CD4-positive, CD25-positive, alpha-beta regulatory T cell (primary cell): ENCODE measurements around the gene CHRD. TPM values are rescaled to one million over a fixed set of nuclear protein-coding genes. Genes with fewer than 3 reads are reported as not detected.

Experiments used
- ATAC-seq, 2 donors: fragments of 150-1000 bp; cut with Tn5 transposase; one replicate each; pipeline ENCODE4 v1.10.0; 2021; ENCODE audit warnings: low read depth in 2 of 2, moderate number of reproducible peaks in 2 of 2, moderate library complexity in 1 of 2
- DNase-seq, 3 donors: peaks; one replicate each; pipeline versions ENCODE4 v3.0.0 to v3.0.0-alpha.2; 2012 to 2022; ENCODE audit warnings: mixed read lengths in 1 of 3
- H3K27ac ChIP-seq: one replicate; pipeline ENCODE4 v1.7.0; 2013; ENCODE audit warnings: mild to moderate bottlenecking, low read length; ENCODE audit not compliant: insufficient read depth, poor library complexity, severe bottlenecking
- H3K27me3 ChIP-seq: one replicate; pipeline ENCODE4 v1.7.0; 2013; ENCODE audit warnings: low read length; ENCODE audit not compliant: control insufficient read depth, insufficient read depth
- H3K36me3 ChIP-seq: one replicate; pipeline ENCODE4 v1.7.0; 2013; ENCODE audit warnings: mild to moderate bottlenecking, low read length, moderate library complexity; ENCODE audit not compliant: control insufficient read depth, insufficient read depth
- H3K4me1 ChIP-seq: 2 replicates; pipeline ENCODE4 v1.7.0; 2013; ENCODE audit warnings: mild to moderate bottlenecking, low read length; ENCODE audit not compliant: insufficient read depth, control insufficient read depth, poor library complexity, severe bottlenecking
- H3K4me3 ChIP-seq: one replicate; pipeline ENCODE4 v1.7.0; 2013; ENCODE audit warnings: low read depth, mild to moderate bottlenecking, low read length, moderate library complexity
- H3K9me3 ChIP-seq, 2 experiments: 1 replicate in 1 of 2; 2 replicates in 1 of 2; pipeline ENCODE4 v1.7.0; 2013; ENCODE audit warnings: low read length in 2 of 2, mild to moderate bottlenecking in 1 of 2, moderate library complexity in 1 of 2; ENCODE audit not compliant: control insufficient read depth in 2 of 2
- H3K27ac Mint-ChIP-seq, 3 donors: one replicate each; pipeline ENCODE4 v1.8.0; 2020 to 2022; ENCODE audit warnings: mild to moderate bottlenecking in 3 of 3, mixed read lengths in 3 of 3, moderate library complexity in 2 of 3
- H3K27me3 Mint-ChIP-seq: one replicate; pipeline ENCODE4 v1.8.0; 2022; ENCODE audit warnings: mild to moderate bottlenecking, mixed read lengths
- H3K36me3 Mint-ChIP-seq: one replicate; pipeline ENCODE4 v1.8.0; 2020; ENCODE audit warnings: mixed read lengths
- H3K4me1 Mint-ChIP-seq, 4 donors: one replicate each; pipeline ENCODE4 v1.8.0; 2020 to 2022; ENCODE audit warnings: mixed read lengths in 4 of 4, mild to moderate bottlenecking in 1 of 4
- H3K4me3 Mint-ChIP-seq, 4 donors: one replicate each; pipeline ENCODE4 v1.8.0; 2020 to 2022; ENCODE audit warnings: mild to moderate bottlenecking in 4 of 4, mixed read lengths in 4 of 4, moderate library complexity in 3 of 4
- H3K9me3 Mint-ChIP-seq, 7 donors: one replicate each; pipeline ENCODE4 v1.8.0; 2020 to 2022; ENCODE audit warnings: mixed read lengths in 7 of 7, mild to moderate bottlenecking in 3 of 7, moderate library complexity in 2 of 7
- polyA plus RNA-seq, 4 donors: library from polyadenylated mRNA; unstranded; fragments of 300-500 nt; fragmentation: Illumina TruSeq; gene quantifications; one replicate each; pipeline ENCODE4 v1.2.3, GENCODE V29; 2021
- total RNA-seq: library from RNA; stranded (reverse); gene quantifications from one replicate; pipeline ENCODE4 v1.2.3, GENCODE V29; 2022

The CHRD gene
- total RNA-seq (not detected), polyA plus RNA-seq (not detected)

- peaks cover 0 to 16% (median 3%) of the 10 kb centered on the region in 4 donors for H3K4me1 Mint-ChIP-seq
- H3K4me3 ChIP-seq, result no peak within 1 kb of the TSS
These were observed at the start of gene CHRD for GRCh38 chr3:184379358-184380184. TSS of gene CHRD (plus strand) at chr3:184380054. CDS start at chr3:184380319, 265 bp downstream.

GRCh38 chr3:184332370-184333090 lies 47.3 kb upstream of the CHRD start:
- peaks cover 44% of the 10 kb centered on the region for H3K36me3 Mint-ChIP-seq
- ATAC-seq, result no peak
- Histone ChIP-seq H3K4me1 (peaks cover 19% of the 10 kb centered on the region), H3K27ac (no peak overlapping the region), H3K36me3 (peaks cover 63% of the 10 kb centered on the region), H3K9me3 (no peaks in the 10 kb centered on the region), H3K27me3 (no peaks in the 10 kb centered on the region), H3K4me3 (no peak overlapping the region)
- peak overlapping the region; percentile 5 to 97 (median 78) for H3K27ac Mint-ChIP-seq
- no peaks in the 10 kb centered on the region for H3K27me3 Mint-ChIP-seq
- peaks cover 0 to 36% (median 27%) of the 10 kb centered on the region in 4 donors for H3K4me1 Mint-ChIP-seq
- peak overlapping the region in 1 of 4 donors; percentile 1 for H3K4me3 Mint-ChIP-seq
- no peaks in the 10 kb centered on the region for H3K9me3 Mint-ChIP-seq
- no peak for DNase-seq

More at GRCh38 chr3:184379358-184380184, at the start of gene CHRD:
- ATAC-seq, result no peak
- Histone ChIP-seq H3K27ac (no peak within 1 kb of the TSS), H3K9me3 (no peaks in the 10 kb centered on the region), H3K36me3 (no peaks in the 10 kb centered on the region), H3K4me1 (peaks cover 12% of the 10 kb centered on the region), H3K27me3 (peaks cover 23% of the 10 kb centered on the region)
- H3K27ac Mint-ChIP-seq, result no peak within 1 kb of the TSS
- H3K36me3 Mint-ChIP-seq, result no peaks in the 10 kb centered on the region
- H3K27me3 Mint-ChIP-seq, result peaks cover 70% of the 10 kb centered on the region
- DNase-seq, result no peak
- peaks cover 0 to 3% (median 0%) of the 10 kb centered on the region in 7 donors for H3K9me3 Mint-ChIP-seq
- H3K4me3 Mint-ChIP-seq, result peak within 1 kb of the TSS; percentile 58 to 89 (median 73)

- no peak for DNase-seq
- H3K9me3 ChIP-seq, result no peaks in the 10 kb centered on the region
- ATAC-seq, result no peak
- H3K27me3 ChIP-seq, result no peaks in the 10 kb centered on the region
- Mint-ChIP-seq H3K27me3 (no peaks in the 10 kb centered on the region), H3K4me1 (peaks cover 0 to 42% (median 33%) of the 10 kb centered on the region in 4 donors), H3K9me3 (no peaks in the 10 kb centered on the region), H3K36me3 (peaks cover 46% of the 10 kb centered on the region), H3K27ac (peak overlapping the region in 2 of 3 donors; percentile 74 to 97), H3K4me3 (peak overlapping the region in 1 of 4 donors; percentile 93)
- H3K4me1 ChIP-seq, result peaks cover 24% of the 10 kb centered on the region
- H3K27ac ChIP-seq, result peak overlapping the region; percentile 94
- H3K36me3 ChIP-seq, result peaks cover 57% of the 10 kb centered on the region
- no peak overlapping the region for H3K4me3 ChIP-seq
These were observed 46.7 kb upstream of the CHRD start for GRCh38 chr3:184333190-184333589.

- H3K4me3 Mint-ChIP-seq, result peak overlapping the region; percentile 3 to 93 (median 42)
- peaks cover 0 to 42% (median 34%) of the 10 kb centered on the region in 4 donors for H3K4me1 Mint-ChIP-seq
- Histone ChIP-seq H3K27me3 (no peaks in the 10 kb centered on the region), H3K27ac (peak overlapping the region; percentile 94), H3K4me3 (no peak overlapping the region), H3K36me3 (peaks cover 52% of the 10 kb centered on the region), H3K9me3 (no peaks in the 10 kb centered on the region), H3K4me1 (peaks cover 29% of the 10 kb centered on the region)
- peak overlapping the region; percentile 81 to 97 (median 92) for H3K27ac Mint-ChIP-seq
- ATAC-seq (no peak), DNase-seq (no peak)
- H3K27me3 Mint-ChIP-seq, result no peaks in the 10 kb centered on the region
- H3K36me3 Mint-ChIP-seq, result peaks cover 41% of the 10 kb centered on the region
- H3K9me3 Mint-ChIP-seq, result no peaks in the 10 kb centered on the region
These were observed 46.2 kb upstream of the CHRD start for GRCh38 chr3:184333700-184334099.

GRCh38 chr3:184334470-184335158 lies 45.2 kb upstream of the CHRD start:
- H3K4me3 ChIP-seq, result no peak overlapping the region
- Mint-ChIP-seq H3K36me3 (peaks cover 34% of the 10 kb centered on the region), H3K27me3 (no peaks in the 10 kb centered on the region), H3K27ac (peak overlapping the region; percentile 89 to 97 (median 92)), H3K4me1 (peaks cover 0 to 47% (median 36%) of the 10 kb centered on the region in 4 donors), H3K4me3 (peak overlapping the region; percentile 52 to 93 (median 74)), H3K9me3 (no peaks in the 10 kb centered on the region)
- ATAC-seq (peak; percentile 51 to 57), DNase-seq (peak in 2 of 3 donors; percentile 23 to 33)
- H3K9me3 ChIP-seq, result no peaks in the 10 kb centered on the region
- no peaks in the 10 kb centered on the region for H3K27me3 ChIP-seq
- H3K27ac ChIP-seq, result peak overlapping the region; percentile 94
- peaks cover 45% of the 10 kb centered on the region for H3K36me3 ChIP-seq
- H3K4me1 ChIP-seq, result peaks cover 29% of the 10 kb centered on the region

- peak overlapping the region; percentile 55 for H3K4me3 ChIP-seq
- peaks cover 30% of the 10 kb centered on the region for H3K36me3 Mint-ChIP-seq
- peak overlapping the region; percentile 20 to 97 (median 96) for H3K27ac Mint-ChIP-seq
- H3K9me3 Mint-ChIP-seq, result no peaks in the 10 kb centered on the region
- DNase-seq (peak in 1 of 3 donors; percentile 12), ATAC-seq (no peak)
- H3K4me1 ChIP-seq, result peaks cover 29% of the 10 kb centered on the region
- H3K27me3 ChIP-seq, result no peaks in the 10 kb centered on the region
- peak overlapping the region; percentile 94 for H3K27ac ChIP-seq
- peaks cover 0 to 47% (median 36%) of the 10 kb centered on the region in 4 donors for H3K4me1 Mint-ChIP-seq
- H3K27me3 Mint-ChIP-seq, result no peaks in the 10 kb centered on the region
- peak overlapping the region; percentile 88 to 93 (median 92) for H3K4me3 Mint-ChIP-seq
- peaks cover 39% of the 10 kb centered on the region for H3K36me3 ChIP-seq
- no peaks in the 10 kb centered on the region for H3K9me3 ChIP-seq
These were observed 44.6 kb upstream of the CHRD start for GRCh38 chr3:184335291-184335660.
